Measurements from ENCODE around the gene ASPN. TPM values are rescaled to one million over a fixed set of nuclear protein-coding genes. Genes with fewer than 3 reads are reported as not detected.

The ASPN gene
- total RNA-seq, 2 experiments from 2014 or later = not detected

GRCh38 chr9:92525306-92525705 lies 43.0 kb upstream of the ASPN start:
- no peak for TF ChIP-seq CTCF (IDR thresholded peaks at IDR 0.05)
- ChIA-PET CTCF (no interaction called here), POLR2A (interaction anchor here (0.7 kb wide), 1 partner anchor 35 kb away, joined by 3 read pairs; no protein-coding TSS in a partner anchor)
- no peak overlapping the region for H3K27ac ChIP-seq (ENCODE audit: low read depth in 1 of 2, low read length in 2 of 2)
- no peak overlapping the region for H3K4me3 ChIP-seq (ENCODE audit: low read length)
- no peaks in the 10 kb centered on the region for H3K36me3 ChIP-seq (ENCODE audit: insufficient read depth, low read length)
- H3K27me3 Mint-ChIP-seq = no peaks in the 10 kb centered on the region
- no peak overlapping the region for H3K4me3 Mint-ChIP-seq
- H3K4me1 ChIP-seq (ENCODE audit: insufficient read depth, low read length) = no peaks in the 10 kb centered on the region
- H3K27ac Mint-ChIP-seq = no peak overlapping the region
- no peaks in the 10 kb centered on the region for H3K4me1 Mint-ChIP-seq (ENCODE audit: low read depth)
- H3K27me3 ChIP-seq (ENCODE audit: control insufficient read depth in 1 of 2, insufficient read depth in 2 of 2, low read length in 2 of 2) = no peaks in the 10 kb centered on the region
- ATAC-seq (ENCODE audit: poor library complexity) (no peak), DNase-seq (no peak)
- no peaks in the 10 kb centered on the region for H3K9me3 ChIP-seq (ENCODE audit: control insufficient read depth in 1 of 2, insufficient read depth in 1 of 2, low read length in 2 of 2)
- intact Hi-C loops (cut with DNase I, micrococcal nuclease) = no loop called here
- H3K36me3 Mint-ChIP-seq (ENCODE audit: low read depth) = no peaks in the 10 kb centered on the region
- H3K9me3 Mint-ChIP-seq = no peaks in the 10 kb centered on the region

GRCh38 chr9:92524881-92525280 lies 42.6 kb upstream of the ASPN start:
- Histone ChIP-seq H3K36me3 (ENCODE audit: insufficient read depth, low read length) (no peaks in the 10 kb centered on the region), H3K27ac (ENCODE audit: low read depth in 1 of 2, low read length in 2 of 2) (no peak overlapping the region), H3K9me3 (ENCODE audit: control insufficient read depth in 1 of 2, insufficient read depth in 1 of 2, low read length in 2 of 2) (no peaks in the 10 kb centered on the region), H3K4me3 (ENCODE audit: low read length) (no peak overlapping the region), H3K27me3 (ENCODE audit: control insufficient read depth in 1 of 2, insufficient read depth in 2 of 2, low read length in 2 of 2) (no peaks in the 10 kb centered on the region), H3K4me1 (ENCODE audit: insufficient read depth, low read length) (no peaks in the 10 kb centered on the region)
- no peak for ATAC-seq (ENCODE audit: poor library complexity)
- ChIA-PET CTCF (no interaction called here), POLR2A (interaction anchor here (0.7 kb wide), 1 partner anchor 35 kb away, joined by 3 read pairs; no protein-coding TSS in a partner anchor)
- Mint-ChIP-seq H3K4me3 (no peak overlapping the region), H3K36me3 (ENCODE audit: low read depth) (no peaks in the 10 kb centered on the region), H3K27ac (no peak overlapping the region), H3K4me1 (ENCODE audit: low read depth) (no peaks in the 10 kb centered on the region), H3K9me3 (peaks cover under 1% of the 10 kb centered on the region), H3K27me3 (no peaks in the 10 kb centered on the region)
- no peak for DNase-seq
- intact Hi-C loops (cut with DNase I, micrococcal nuclease) = no loop called here
- TF ChIP-seq CTCF (IDR thresholded peaks at IDR 0.05) = no peak

- Mint-ChIP-seq H3K9me3 (peaks cover 3% of the 10 kb centered on the region), H3K4me1 (ENCODE audit: low read depth) (no peaks in the 10 kb centered on the region), H3K36me3 (ENCODE audit: low read depth) (no peaks in the 10 kb centered on the region), H3K27me3 (no peaks in the 10 kb centered on the region), H3K4me3 (no peak overlapping the region), H3K27ac (no peak overlapping the region)
- TF ChIP-seq CTCF (IDR thresholded peaks at IDR 0.05) = no peak
- no peak for DNase-seq
- Histone ChIP-seq H3K9me3 (ENCODE audit: control insufficient read depth in 1 of 2, insufficient read depth in 1 of 2, low read length in 2 of 2) (no peaks in the 10 kb centered on the region), H3K4me1 (ENCODE audit: insufficient read depth, low read length) (no peaks in the 10 kb centered on the region), H3K36me3 (ENCODE audit: insufficient read depth, low read length) (no peaks in the 10 kb centered on the region), H3K4me3 (ENCODE audit: low read length) (no peak overlapping the region), H3K27me3 (ENCODE audit: control insufficient read depth in 1 of 2, insufficient read depth in 2 of 2, low read length in 2 of 2) (no peaks in the 10 kb centered on the region), H3K27ac (ENCODE audit: low read depth in 1 of 2, low read length in 2 of 2) (no peak overlapping the region)
- intact Hi-C loops (cut with DNase I, micrococcal nuclease) = no loop called here
- CTCF ChIA-PET = no interaction called here
- POLR2A ChIA-PET = no interaction called here
- no peak for ATAC-seq (ENCODE audit: poor library complexity)
Measured at GRCh38 chr9:92522983-92523970, 41.0 kb upstream of the ASPN start.

Measured in CD4-positive, alpha-beta T cell (primary cell).